Measurements from ENCODE around the gene STOML1. TPM values are rescaled to one million over a fixed set of nuclear protein-coding genes. Genes with fewer than 3 reads are reported as not detected.

Gene STOML1
- total and polyA plus RNA-seq, 10 of the 15 experiments (the other 5 are each of a cell fraction or from before 2014, with no cell fraction given) = 0.14 to 13.6 (median 8.3) TPM

- no peak overlapping the region for H2AFZ ChIP-seq (ENCODE audit: control insufficient read depth, low read depth, low read length)
- no TSS peak for BruUV-seq (replicated peaks)
- H3K4me2 ChIP-seq (ENCODE audit: control insufficient read depth, insufficient read depth) = no peak overlapping the region
- no peaks in the 10 kb centered on the region for H3K4me1 ChIP-seq (ENCODE audit: control insufficient read depth, insufficient read depth, low read length)
- in situ Hi-C loops (cut with MboI) = no loop called here
- no peaks in the 10 kb centered on the region for H3K36me3 ChIP-seq (ENCODE audit: control insufficient read depth in 2 of 2, insufficient read depth in 2 of 2, low read length in 1 of 2)
- H3K79me2 ChIP-seq (ENCODE audit: control insufficient read depth, insufficient read depth, low read length) = no peaks in the 10 kb centered on the region
- H3K4me3 ChIP-seq = no peak overlapping the region
- intact Hi-C loops (cut with micrococcal nuclease; ENCODE audit: unreplicated experiment) = no loop called here
- DNase-seq (ENCODE audit: low read depth, low spot score) (no peak), ATAC-seq (no peak), FAIRE-seq (no peak)
- no peaks in the 10 kb centered on the region for H3K9me3 ChIP-seq (replicated peaks; ENCODE audit: control insufficient read depth, insufficient read depth, low read length)
- peaks cover 0 to 1% of the 10 kb centered on the region in 2 experiments; a peak in 3 of 4 replicates for H3K27me3 ChIP-seq (replicated peaks in 1 of 2; ENCODE audit: control insufficient read depth in 2 of 2, insufficient read depth in 2 of 2, low read length in 1 of 2)
- H4K20me1 ChIP-seq (ENCODE audit: control insufficient read depth, insufficient read depth) = no peaks in the 10 kb centered on the region
- H3K27ac ChIP-seq (ENCODE audit: control insufficient read depth, insufficient read depth) = no peak overlapping the region
- RAD21 ChIA-PET (ENCODE audit: unreplicated experiment) = no interaction called here
- H3K9ac ChIP-seq (ENCODE audit: control insufficient read depth, insufficient read depth, low read length) = no peak overlapping the region
- POLR2A ChIA-PET = no interaction called here
- SMC1A ChIA-PET (ENCODE audit: uncharacterized antibody, unreplicated experiment) = no interaction called here
- 48% methylated on average over 6 of the region's 6 CpGs for WGBS (ENCODE audit: insufficient coverage, insufficient replicate concordance, low lambda C conversion rate, missing lambda C conversion rate)
- CTCF ChIA-PET = no interaction called here
- TF ChIP-seq CREB1 (IDR thresholded peaks at IDR 0.05; ENCODE audit: low read depth) = no peak
- TF ChIP-seq GATAD2B (conservative IDR thresholded peaks at IDR 0.05; ENCODE audit: low read depth) = no peak
- no peak for TF ChIP-seq POLR2AphosphoS2 (IDR thresholded peaks at IDR 0.05; ENCODE audit: low read depth, low read length)
- TF ChIP-seq MYC (IDR thresholded peaks at IDR 0.05; ENCODE audit: insufficient read depth, insufficient read length, insufficient replicate concordance, low read length, severe bottlenecking) = no peak
- no peak for TF ChIP-seq ZZZ3 (IDR thresholded peaks at IDR 0.05; ENCODE audit: control insufficient read depth, insufficient read length, low read depth)
- no peak for TF ChIP-seq MEF2B (IDR thresholded peaks at IDR 0.05; ENCODE audit: partially characterized antibody, poor library complexity, severe bottlenecking)
- TF ChIP-seq SMAD1 (IDR thresholded peaks at IDR 0.05; ENCODE audit: low read depth, partially characterized antibody) = no peak
- TF ChIP-seq NFYA (IDR thresholded peaks at IDR 0.05; ENCODE audit: borderline replicate concordance, low read depth, low read length) = no peak
- TF ChIP-seq, protein P1, sequence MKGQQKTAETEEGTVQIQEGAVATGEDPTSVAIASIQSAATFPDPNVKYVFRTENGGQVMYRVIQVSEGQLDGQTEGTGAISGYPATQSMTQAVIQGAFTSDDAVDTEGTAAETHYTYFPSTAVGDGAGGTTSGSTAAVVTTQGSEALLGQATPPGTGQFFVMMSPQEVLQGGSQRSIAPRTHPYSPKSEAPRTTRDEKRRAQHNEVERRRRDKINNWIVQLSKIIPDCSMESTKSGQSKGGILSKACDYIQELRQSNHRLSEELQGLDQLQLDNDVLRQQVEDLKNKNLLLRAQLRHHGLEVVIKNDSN (IDR thresholded peaks at IDR 0.05; ENCODE audit: borderline replicate concordance, extremely low read length, insufficient read depth, low read depth, low read length) = no peak
- TF ChIP-seq POU2F2 (IDR thresholded peaks at IDR 0.05; ENCODE audit: borderline replicate concordance, low read depth, low read length) = no peak
- TF ChIP-seq SREBF2 (IDR thresholded peaks at IDR 0.05; ENCODE audit: low read length) = no peak
- TF ChIP-seq RCOR1 (conservative IDR thresholded peaks at IDR 0.05; ENCODE audit: low read depth, low read length) = no peak
- TF ChIP-seq, protein P2, sequence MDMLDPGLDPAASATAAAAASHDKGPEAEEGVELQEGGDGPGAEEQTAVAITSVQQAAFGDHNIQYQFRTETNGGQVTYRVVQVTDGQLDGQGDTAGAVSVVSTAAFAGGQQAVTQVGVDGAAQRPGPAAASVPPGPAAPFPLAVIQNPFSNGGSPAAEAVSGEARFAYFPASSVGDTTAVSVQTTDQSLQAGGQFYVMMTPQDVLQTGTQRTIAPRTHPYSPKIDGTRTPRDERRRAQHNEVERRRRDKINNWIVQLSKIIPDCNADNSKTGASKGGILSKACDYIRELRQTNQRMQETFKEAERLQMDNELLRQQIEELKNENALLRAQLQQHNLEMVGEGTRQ (IDR thresholded peaks at IDR 0.05; ENCODE audit: borderline replicate concordance, low read depth, low read length) = no peak
- no peak for TF ChIP-seq NFXL1 (IDR thresholded peaks at IDR 0.05; ENCODE audit: borderline replicate concordance)
- no peak for TF ChIP-seq CHD2 (IDR thresholded peaks at IDR 0.05; ENCODE audit: borderline replicate concordance, low read depth, low read length)
- no peak for TF ChIP-seq WRNIP1 (IDR thresholded peaks at IDR 0.05; ENCODE audit: borderline replicate concordance, low read depth, low read length)
- no peak for TF ChIP-seq ZNF274 (IDR thresholded peaks at IDR 0.05; ENCODE audit: insufficient read depth, insufficient read length)
- TF ChIP-seq NFYB (IDR thresholded peaks at IDR 0.05; ENCODE audit: insufficient read depth, low read depth, low read length) = no peak
These were observed 49.3 kb downstream of the STOML1 start for GRCh38 chr15:73942751-73943270.
